Kasumi-1 (cell line): ENCODE measurements around the gene RNF2.
"Not testable (repeated sequence)": the region's sequence is repeated elsewhere in the genome, so short reads cannot be mapped to it uniquely, and the experiment has no call there.

Experiments
- DNase-seq, 2 experiments: peaks; one replicate each; lab custom pipeline; 2025; lab: John Stamatoyannopoulos, UW

The RNF2 gene

GRCh38 chr1:185044981-185045813, at the start of gene RNF2:
TSS of gene RNF2 (plus strand) at chr1:185045558. CDS start at chr1:185087554, 41,996 bp downstream.
- peak; percentile 68 to 76 for DNase-seq

DNA sequence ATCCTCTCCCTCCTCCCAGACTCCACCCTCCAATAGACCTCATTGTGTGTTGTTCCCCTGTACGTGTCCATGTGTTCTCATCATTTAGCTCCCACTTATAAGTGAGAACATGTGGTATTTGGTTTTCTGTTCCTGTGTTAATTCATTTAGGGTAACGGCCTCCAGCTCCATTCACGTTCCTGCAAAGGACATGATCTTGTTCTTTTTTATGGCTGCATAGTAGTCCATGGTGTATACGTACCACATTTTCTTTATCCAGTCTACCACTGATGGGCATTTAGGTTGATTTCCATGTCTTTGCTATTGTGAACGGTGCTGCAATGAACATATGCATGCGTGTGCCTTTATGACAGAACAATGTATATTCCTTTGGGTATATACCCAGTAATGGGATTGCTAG, 45.4 kb upstream of the RNF2 start:
- DNase-seq = not testable (repeated sequence)

DNA sequence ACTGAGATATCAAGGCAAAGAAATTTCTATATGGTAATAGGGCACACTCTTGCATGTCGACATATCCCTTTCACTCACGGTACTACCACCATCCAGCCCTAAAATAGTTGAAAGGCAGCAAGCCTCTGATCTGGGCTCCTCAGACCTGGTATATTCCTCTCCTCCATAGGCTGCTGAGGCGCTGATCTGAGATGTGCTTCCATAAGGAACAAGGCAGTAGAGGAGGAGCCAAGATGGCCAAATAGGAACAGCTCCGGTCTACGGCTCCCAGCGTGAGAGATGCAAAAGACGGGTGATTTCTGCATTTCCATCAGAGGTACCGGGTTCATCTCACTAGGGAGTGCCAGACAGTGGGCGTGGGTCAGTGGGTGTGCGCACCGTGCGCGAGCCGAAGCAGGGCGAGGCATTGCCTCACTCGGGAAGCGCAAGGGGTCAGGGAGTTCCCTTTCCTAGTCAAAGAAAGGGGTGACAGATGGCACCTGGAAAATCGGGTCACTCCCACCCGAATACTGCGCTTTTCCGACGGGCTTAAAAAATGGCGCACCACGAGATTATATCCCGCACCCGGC, 44.0 kb upstream of the RNF2 start:
- not testable (repeated sequence) for DNase-seq

DNA sequence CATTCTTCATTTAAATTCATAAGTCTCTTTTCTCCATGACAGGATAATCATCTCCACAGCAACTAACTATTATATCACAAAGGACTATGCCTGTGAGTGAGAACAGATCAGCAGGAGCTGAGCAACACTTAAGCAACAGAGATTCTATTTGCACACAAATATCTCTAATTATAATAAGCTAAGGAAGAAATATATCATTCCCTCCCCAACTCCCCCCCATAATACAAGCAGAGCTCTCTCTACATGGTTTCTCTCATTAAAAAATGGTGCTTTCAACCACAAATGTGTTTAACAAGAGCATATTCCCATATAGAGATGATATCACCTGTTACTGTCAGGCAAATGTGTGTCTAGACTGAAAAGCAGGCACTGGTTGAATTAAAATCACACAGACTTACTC, 36.5 kb upstream of the RNF2 start:
- DNase-seq = no peak

DNA sequence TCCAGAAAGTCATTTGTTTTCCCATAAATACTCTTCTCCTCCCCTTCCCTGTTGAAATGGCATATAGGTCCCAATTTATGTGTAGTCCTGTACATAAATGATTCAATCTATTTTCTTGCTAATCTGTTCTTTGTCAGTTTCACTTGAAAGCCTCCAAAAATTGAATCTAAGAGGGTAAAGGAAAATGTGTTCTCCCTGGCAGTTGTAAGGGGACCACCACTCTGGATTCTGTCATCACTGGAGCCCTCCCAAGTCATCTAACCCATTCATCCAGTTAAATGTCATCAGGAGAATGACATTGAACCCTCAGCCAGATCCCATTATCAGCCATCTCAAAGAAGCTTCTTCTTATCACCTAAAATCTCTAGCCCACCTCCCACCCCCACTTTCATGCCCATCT, 35.0 kb upstream of the RNF2 start:
- DNase-seq = no peak

GRCh38 chr1:185014941-185015340, 30.4 kb upstream of the RNF2 start:
- no peak for DNase-seq

- DNase-seq = no peak
Measured at GRCh38 chr1:185015631-185016030, 29.7 kb upstream of the RNF2 start.

DNA sequence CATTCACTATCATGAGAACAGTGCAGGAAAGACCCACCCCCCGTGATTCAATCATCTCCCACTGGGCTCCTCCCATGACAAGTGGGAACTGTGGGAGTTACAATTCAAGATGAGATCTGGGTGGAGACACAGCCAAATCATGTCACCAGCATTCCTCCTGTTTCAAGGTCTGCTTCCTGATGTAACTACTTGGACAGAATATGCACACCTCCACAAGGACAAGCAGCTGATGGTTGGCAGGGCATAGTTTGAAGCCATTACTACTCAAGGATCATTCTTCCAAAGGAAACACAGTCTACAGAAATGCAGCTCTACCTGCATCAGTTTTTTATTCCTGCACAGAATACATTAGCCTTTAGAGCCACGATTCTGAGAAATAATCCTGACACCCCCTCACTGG, 28.5 kb upstream of the RNF2 start:
- DNase-seq = no peak

DNA sequence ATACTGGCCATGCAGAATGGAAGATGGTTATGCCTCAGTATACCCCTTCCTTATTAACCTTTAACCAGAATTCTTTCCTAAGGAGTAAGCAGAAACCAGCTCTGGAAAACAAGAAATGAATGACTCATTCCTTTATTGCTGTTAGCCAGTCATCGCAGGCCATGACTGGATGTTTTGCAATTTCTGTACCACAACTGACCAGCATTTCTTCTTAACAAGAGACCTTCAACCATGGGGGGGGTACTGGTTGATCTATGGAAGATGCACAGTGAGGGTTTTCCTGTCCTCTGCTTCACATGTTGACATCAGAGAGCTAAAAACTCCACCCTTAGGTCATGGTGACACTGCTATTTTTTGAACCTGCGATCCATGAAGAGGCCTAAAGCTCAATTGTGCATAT, 28.0 kb upstream of the RNF2 start:
- DNase-seq = no peak

DNA sequence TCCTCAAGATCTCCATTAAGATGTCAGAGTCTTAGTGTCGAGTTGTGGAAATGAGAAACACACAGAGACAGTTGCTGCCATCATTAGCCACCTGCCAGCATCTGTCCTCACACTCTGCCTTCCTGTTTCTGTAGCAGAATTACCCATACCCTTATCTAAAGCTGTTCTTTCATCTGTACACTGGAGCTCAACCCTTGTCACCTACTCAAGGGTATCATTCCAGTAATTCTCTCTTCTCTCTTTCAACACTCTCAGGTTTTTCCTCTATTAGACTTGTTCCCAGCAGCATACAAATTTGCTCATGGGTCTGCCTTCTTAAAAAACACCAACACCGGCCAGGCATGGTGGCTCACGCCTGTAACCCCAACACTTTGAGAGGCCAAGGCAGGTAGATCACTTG, 27.4 kb upstream of the RNF2 start:
- no peak for DNase-seq

GRCh38 chr1:185027252-185027882, 18.0 kb upstream of the RNF2 start:
- no peak for DNase-seq

DNA sequence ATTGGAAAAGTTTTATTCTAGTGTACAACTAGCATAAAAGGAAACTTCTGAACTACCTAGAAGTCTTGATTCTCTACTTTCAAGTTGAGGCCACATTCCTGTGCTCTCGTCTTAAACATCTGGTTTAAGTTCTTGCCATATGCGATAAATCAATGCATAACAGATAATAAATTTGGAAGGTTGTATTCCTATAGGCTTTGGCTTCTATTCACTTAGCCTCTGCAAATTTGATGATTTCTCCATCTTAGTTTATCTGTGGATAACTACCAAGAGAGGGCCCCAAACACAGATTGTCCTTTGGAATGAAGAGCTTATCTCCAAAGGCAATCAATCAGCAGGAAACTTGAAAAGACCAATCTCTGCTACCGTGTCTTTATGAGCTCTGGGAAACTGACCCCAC, 11.7 kb upstream of the RNF2 start:
- DNase-seq = no peak

DNA sequence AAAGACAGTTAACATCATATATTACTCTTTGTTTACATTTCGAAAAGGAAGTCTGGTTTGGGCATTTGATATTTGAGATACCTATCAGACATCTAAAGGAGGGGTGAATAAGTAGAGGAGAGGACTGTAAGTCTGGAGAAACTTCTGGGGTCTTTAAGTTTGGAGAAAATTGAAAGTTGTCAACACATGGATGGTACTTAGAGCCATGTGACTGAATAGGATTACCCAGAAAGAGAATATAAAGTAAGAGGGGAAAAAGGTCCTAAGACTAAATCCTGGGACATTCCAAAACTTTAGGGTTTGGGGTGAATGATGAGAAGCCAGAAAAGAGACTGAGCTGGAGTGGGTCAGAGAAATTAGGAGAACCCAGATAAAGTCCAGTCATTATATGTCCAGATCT, 10.1 kb upstream of the RNF2 start:
- DNase-seq = no peak

DNA sequence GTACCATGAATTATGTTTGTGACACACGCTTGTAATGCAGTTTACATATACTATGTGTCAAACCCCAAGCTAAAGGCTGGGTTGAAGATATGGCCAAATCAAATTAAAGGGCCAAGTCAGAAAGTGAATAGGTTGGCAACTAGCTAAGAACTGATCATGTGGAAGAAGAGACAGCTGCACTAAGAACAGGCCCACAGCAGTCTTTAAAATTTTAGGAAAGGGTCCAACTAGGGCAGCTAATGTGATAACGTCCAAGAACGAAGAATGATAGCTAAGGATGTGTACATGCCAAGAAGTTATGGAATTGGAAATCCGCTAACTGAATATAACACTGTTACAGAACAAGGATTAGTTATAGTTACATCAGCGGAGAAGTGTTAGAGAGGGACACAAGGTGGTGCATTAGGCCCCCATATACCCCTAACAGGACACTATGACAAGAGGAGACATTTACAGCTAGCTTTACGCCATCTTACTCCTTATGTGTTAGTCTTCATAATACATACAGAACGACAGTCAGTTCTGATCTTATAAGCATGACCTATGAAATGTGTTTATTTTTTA, 6.5 kb upstream of the RNF2 start:
- DNase-seq = no peak

GRCh38 chr1:185039726-185040407, 5.5 kb upstream of the RNF2 start:
- no peak for DNase-seq

- no peak for DNase-seq
Measured at GRCh38 chr1:185040408-185040735, 5.0 kb upstream of the RNF2 start.

DNA sequence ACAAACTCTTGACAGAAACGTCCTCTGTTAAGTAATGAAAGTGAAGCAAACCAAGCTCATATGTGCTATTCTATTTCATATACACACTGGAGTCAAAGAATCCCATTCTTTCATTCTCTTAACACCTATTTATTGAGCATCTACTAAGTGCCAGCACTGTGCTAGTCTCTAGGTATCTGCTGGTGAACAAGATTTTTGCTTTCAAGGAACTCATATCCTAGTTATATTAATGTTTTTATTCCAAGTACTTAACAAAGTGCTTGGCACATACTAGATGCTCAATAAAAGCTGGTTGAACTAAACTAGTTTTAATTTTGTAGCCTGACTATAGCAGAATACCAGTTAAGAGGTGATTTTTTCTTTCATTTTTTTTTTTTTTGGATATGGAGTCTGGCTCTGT, 3.6 kb upstream of the RNF2 start:
- no peak for DNase-seq

DNA sequence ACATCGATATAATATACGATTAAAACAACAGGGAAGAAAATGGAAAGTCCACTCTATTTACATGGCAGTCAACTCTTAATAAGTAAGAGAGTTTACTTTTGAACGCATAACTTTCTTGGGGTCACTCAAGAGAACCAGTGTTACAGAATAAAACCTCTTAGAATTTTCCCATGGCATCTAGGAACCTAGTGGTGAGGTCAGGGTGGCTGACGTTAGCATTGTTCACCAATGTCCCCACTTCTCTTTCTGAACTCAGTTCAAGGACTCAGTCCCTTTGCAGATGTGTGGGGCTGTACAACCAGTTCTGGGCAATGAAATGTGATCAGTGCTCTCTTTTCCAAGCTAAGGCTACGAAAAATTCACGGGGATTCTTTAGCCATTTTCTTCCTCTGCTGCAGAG, 2.6 kb upstream of the RNF2 start:
- DNase-seq = no peak

DNA sequence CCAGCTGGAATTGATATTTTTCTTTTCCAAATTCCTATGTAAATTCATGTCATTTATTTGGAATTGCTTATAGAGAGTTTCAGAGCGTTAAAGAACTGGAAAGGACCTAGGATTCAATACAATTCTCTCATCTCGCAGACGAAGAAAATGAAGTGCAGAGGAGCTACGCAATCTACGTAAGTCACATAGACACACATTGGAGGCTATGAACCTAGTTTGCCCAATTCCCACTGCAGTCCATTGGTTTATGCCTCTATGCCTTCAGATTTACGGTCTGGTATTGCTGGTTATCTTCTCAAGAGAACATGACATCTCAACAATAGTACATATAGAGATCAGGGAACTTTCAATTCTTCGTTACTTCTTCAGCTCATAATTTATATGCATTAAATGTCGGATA, 971 bp upstream of the RNF2 start:
- no peak for DNase-seq

DNA sequence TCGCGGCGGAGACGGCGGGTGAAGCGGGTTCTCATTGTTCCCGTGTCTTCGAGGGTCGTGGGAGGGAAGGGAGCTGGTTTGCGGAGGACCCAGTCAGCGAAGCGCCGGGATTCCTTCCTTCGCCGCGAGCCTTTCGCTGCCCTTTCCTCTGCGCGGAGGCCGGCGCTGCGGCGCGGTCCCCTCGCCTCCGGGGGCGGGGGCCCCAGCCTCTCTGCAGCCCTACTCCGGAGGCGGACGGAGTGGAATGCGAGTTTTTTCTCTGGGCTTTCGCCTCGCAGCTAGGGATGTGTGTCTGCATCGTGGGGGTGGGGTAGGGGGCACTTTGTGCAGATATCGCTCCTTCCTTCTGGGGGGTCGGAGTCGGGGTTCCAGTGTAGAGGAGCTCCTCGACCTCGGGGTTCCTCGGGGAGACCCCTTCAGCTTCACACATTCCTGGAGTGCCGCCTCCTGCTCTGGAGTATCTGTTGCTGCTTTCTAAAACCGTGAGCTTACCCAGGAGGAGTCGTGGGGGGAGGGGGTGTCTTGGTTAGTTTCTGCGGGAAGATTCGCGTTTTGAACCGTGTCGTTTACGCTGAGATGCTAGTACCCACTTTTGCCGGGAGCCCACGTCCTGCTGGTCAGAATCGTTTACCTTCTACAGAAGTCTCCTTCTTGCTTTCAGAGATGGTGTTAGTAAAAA, 595 bp downstream of the RNF2 start:
- peak; percentile 14 to 37 for DNase-seq

DNA sequence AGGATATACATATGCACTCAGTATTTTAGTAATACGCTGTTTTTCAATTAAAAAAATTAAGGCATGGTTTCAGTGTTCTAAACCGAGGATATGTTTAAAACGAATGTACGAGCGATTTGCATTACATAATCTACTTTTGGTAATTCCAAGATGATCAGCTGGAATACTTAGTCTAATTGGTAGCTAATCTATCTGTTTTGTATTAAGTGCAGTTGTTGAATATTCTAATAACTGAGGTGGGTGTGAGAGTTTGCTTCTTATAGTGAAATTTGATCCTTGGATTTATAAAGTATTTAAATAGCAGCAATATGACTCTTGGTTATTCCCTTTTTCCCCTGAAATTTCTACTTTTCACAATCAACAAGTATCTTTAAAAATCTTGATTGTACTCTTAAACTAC, 1.3 kb downstream of the RNF2 start:
- no peak for DNase-seq

GRCh38 chr1:185049670-185050069, 4.3 kb downstream of the RNF2 start:
- no peak for DNase-seq
